Endometrial microvascular endothelial cells (primary cell): ENCODE measurements around the gene ITGB8. TPM values are rescaled to one million over a fixed set of nuclear protein-coding genes. Genes with fewer than 3 reads are reported as not detected.

Experiments used
- in situ Hi-C: cut with HindIII; loops from 2 replicates; pipeline ENCODE4 v1.10.0; 2017; ENCODE audit warnings: low sequenced_read_pairs, low pct_unique_long_range_greater_than_20kb; ENCODE audit errors: inconsistent ontology term
- total RNA-seq: library from RNA; depleted of rRNA; stranded (reverse); fragments of >200 nt; gene quantifications from one replicate; pipeline ENCODE4 v1.2.3, GENCODE V29; 2015; ENCODE audit errors: inconsistent ontology term

The ITGB8 gene
- total RNA-seq, 1 donor from 2014 or later = not detected

DNA sequence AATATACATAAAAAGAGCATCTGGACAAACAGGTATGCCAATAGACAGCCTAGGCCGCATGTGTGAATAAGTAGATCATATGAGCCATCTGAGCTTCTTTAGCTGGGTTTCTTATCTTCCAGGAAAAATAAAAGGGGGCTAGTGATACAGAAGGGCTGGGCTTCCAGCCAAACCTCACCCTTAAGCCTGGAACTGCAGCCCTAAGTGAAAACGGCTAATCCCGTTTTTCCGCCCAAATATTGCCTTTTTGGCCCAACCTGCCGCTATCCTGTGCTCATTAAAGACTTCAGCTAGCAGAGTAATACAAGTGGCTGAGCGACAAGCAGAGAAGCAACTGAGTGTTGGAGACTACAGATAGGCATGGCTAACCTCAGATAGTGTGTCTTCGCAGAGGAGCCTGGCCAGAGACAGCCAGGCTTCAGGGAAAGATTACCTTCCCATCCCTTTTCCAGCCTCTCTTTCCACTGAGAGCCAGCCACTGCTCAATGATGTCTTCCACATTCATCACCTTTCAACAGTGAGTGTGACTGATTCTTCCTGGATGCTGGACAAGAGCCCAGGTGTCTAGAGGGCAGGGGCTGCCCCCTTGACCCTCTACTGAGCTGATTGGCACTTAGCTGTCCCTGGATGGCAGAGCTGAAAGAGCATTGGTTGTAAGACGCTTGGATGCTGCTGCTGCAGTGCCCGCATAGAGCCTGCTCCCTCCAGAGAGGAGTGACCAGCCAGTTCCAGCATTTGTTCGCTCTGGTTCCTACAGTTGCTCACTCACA, 108.9 kb downstream of the ITGB8 start:
- in situ Hi-C loops = no loop called here

DNA sequence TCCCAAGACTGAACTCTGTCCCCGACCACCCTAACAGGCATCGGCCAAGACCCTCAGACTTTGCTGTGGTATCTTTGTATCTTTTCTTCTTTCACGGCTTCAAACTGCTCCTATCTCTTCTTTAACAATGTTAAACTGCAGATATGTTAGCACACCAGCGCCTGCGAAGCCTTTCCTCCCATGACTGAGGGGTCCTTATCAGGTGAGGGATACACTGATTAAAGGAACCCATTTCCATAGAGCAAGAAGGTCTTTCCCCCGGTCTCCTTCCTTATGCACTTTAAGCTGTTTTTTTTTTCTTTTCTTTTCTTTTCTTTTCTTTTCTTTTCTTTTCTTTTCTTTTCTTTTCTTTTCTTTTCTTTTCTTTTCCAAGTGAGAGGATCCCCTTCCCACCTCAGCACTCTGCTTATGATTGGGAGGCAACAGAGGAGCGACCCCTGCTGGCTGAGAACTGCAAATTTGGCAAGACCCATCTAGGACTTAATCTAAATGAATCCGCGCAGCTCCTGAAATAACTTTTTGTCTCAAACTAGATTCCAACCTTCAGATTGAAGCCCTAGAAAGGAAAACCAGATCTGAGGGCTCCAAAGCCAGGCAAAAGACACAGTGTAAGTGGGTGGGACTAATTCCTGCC, 109.9 kb downstream of the ITGB8 start:
- in situ Hi-C loops = no loop called here

DNA sequence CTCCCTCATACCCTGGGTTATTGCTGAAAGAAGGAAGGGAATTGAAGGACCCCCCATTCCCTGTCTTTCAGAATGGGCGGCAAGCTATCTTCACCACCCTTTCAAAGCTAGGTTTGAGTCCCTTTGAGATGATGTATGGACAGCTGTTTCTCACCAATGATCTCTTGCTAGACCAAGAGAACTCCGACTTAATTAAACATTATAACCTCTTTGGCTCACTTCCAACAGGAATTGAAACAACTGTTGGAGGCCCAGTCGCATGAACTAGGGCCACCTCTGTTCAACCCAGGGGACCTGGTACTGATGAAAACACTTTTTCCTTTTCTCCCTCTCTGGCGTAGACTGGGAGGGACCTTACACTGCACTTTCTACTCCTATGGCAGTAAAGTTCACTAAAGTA, 110.6 kb downstream of the ITGB8 start:
- in situ Hi-C loops = no loop called here

DNA sequence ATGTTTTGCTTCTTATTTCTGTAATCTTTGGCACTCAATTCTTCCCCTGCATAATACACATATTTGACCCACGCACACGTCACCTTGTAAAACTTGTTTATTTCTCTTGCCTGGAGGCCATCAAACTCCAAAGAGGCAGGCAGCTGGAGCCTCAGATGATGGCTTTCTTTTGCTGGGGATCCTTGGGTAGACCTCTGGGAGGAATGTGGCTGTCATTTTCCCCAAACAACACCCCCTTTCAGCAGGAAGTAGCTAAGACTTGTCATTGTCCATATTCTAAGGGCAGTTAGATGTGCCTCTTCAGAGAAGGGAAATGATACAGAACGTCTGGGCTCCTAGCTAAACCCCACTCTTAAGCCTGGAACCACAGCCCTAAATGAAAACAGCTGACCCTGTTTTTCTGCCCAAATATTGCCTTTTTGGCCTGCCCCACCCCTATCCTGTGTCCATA, 111.3 kb downstream of the ITGB8 start:
- in situ Hi-C loops = no loop called here

DNA sequence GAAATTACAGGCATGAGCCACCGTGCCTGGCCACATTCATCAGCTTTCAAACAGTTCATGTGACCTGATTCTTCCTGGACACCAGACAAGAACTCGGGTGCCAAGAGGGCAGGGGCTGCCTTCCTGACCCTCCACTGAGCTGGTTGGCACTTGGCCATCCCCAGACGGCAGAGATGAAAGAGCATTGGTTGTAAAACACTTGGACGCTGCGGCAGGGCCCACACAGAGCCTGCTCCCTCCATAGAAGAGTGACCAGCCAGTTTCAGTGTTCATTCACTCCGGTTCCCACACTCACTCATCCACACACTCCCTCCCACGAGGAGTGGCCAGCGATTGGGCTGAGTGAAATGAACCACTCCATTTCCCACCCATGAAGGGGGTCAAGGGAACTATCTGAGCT, 112.3 kb downstream of the ITGB8 start:
- in situ Hi-C loops = no loop called here

DNA sequence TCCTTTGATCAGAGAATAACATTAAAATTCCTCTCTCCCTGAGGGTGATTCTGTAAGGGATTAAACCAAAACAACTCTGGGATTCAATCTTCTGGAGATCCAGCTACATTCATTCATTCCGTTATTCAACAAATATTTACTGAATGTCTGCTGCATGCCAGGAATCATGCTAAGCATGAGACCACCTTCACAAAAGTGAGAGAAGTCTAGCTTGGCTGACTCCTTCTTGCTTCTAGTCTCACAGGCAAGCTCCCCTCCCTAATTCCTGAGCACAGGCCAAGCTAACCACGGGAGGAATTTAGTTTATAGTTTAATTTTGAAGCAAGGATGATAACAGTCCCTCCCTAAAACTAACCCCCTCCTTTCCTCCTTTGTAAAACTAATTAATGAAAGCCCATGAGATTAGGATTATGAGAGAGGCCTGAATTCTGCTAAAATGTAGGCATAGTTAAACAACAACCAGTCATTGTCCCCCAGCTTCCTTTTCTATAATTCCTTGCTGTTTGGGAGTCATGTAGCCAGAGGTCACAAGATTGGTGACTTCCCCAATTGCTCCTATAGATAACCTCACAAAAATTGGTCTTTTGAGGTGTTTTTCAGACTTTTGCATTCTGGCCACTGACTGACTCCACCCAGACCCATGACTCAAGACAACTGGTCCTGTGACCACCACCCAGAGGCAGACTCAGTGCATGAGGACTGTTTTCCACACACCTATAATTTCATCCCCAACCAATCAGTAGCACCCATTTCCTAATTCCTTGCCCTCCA, 113.5 kb downstream of the ITGB8 start:
- in situ Hi-C loops = no loop called here

DNA sequence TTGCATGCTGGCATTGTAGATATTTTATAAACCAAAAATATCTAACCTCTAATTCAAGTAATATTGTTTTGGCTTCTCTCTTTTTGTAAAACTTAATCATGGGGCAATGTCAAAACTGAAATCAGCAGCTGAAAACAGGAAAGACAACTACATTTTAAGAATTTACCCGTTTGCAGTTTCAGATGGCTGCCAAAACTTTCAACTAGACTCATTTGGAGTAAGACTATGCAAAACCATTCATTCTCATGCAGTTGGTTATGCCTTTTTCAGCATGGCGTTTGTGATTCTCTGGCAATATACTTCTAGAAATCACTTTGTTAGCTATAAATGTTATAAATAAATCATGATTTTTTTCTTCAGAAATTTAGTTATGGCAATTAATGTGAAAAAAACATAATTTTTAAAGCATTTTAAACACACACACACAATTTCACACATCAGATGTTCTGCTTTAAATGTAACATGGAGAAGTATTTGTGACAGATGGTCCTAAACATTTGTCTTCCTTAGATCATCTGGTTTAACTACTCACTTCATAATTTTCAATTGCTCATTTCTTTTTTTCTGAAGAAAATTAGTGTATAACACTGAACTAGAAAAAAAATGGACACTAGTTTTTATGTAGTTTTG, 116.4 kb downstream of the ITGB8 start:
- in situ Hi-C loops = no loop called here

DNA sequence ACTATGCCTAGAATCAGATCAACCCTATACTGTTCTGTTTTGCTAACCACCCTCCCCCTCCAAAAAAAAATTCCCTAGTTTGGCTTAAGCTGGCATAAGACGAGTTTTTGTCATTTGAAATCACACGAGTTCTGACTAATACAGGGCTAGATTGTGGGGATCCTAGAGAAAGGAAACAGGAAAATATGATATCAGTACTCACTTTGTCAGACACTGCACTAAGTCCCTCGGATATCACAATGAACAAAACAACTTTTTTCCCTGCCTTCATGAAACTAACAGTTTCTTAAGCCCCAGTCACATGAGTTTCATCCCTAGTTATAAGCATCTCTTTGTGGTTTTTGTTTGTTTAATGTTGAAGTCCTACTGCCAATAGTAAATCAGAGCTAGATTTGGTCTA, 118.5 kb downstream of the ITGB8 start:
- in situ Hi-C loops = no loop called here

DNA sequence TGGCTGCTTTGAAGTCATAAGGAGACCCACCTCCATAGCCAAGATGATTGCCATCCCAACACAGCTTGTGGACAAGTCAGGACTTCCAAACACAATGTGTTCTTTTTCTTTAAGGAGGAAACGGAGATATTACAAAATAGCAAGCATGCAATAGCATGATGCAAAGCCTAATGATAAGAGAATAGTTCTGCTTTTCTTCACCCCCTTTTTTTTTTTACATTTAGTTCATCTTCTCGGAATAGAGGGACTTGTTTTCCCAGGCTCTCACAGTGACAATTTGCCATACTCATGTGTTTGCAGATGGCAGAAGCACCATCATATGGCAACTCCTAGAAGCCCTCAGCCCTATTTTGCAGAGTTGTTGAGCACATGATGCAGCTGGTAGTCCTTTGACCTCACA, 119.8 kb downstream of the ITGB8 start:
- in situ Hi-C loops = no loop called here

DNA sequence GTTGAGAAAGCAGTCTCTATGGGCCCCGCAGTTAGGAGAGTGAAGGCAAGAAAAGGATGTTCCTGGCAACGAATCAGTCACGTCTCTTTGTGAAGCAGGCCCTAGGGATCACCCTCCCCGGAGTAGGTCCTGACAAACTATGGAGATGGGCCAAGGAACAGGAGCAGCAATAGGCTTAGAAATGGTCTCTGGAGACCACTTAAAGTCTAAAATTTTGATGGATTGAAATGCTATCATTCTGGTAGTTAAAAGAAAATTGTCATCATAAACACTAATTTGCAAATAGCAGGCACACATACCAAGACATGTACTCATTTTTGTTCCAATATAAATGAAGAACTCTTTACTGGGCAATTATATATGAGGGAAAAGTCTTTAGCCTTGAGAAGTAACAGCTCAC, 123.5 kb downstream of the ITGB8 start:
- in situ Hi-C loops = no loop called here

DNA sequence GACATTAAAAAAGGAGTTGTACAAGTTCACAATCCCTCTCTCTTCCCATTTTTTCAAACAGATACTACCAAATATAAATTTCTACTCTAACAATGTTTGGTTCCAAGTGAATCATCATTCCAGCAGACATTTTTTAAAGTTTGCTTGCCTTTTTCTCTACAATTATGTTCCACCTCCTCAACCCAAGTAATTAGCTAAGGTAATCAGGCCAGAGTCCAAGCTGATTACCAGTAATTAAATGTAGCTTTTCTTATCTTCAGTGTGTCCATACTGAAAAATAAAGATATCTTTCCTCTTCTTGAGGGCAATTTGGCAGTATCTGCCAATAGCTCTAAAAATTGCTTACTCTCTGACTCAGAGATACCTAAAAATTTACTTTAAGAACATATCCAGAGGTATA, 126.0 kb downstream of the ITGB8 start:
- in situ Hi-C loops = no loop called here

DNA sequence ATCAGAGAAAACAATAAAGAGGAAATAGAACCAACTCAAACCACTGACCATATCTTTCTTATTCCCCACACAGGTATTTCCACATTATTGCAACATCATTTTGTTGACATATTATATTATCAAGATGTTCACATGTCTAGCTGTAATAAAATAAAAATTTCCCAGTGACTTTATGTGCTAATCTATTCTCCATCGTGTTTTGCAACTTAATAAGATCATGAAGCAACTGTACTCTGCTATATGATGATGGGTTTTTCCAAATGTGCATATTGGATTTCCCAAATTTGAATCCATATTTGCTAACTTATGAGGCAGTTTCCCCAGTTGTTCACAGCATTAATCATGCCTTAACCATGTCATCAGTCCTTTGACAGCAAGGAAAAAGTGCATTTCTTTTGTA, 127.8 kb downstream of the ITGB8 start:
- in situ Hi-C loops = no loop called here

DNA sequence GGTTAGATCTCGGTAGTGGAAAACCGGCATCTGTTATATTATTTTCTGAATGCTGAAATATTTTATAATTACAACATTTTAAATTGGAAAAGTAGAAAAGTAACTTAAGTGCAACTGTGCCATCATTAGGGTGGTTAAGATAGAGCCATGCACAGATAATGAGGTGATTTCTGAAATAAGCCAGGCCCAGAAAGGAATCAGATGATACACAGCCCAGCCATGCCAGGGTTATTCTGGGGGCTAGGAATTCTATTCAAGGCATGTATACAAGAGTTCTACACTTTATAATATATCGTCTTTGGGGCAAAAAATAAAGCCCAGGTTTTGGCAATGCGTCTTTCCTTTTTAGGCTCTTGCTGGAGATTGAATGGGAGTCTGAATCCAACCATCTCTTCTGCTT, 128.7 kb downstream of the ITGB8 start:
- in situ Hi-C loops = no loop called here

DNA sequence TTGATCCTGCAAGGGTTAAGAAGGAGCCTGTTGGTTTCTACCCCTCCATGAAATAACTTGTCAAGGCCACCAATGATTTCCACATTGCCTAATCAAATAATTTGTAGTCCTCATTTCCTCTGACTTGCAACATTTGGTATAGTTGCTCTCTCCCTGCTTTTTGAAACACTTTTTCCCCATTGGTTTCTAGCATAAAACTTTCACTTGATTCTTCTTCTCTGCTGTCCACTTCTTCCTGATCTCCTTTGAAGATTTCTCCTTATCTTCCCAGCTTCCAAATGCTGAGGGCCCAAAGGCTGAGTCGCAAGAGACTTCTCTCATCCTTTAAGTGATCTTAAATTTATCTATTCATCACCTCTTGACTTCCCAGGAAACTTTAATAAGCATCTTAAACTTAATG, 134.2 kb downstream of the ITGB8 start:
- in situ Hi-C loops = no loop called here

Other genes with a start within 250 kb of the ITGB8 start
- not detected for gene MACC1, start 113.5 kb upstream of the ITGB8 start, total RNA-seq